Kidney (tissue), 14 donors: ENCODE measurements around the gene CCDC85B. TPM values are rescaled to one million over a fixed set of nuclear protein-coding genes. Genes with fewer than 3 reads are reported as not detected.

Experiments used
- DNase-seq, 5 donors: peaks; one replicate each; pipeline ENCODE4 v3.0.0-alpha.2; 2013 to 2020
- FAIRE-seq: peaks from 2 replicates; lab custom pipeline; 2012; peaks lifted over from hg19 to GRCh38; lab: Jason Lieb, UNC
- H3K27ac ChIP-seq, 2 donors: one replicate each; pipeline ENCODE4 v1.7.0; 2013; ENCODE audit warnings: low read depth in 2 of 2, low read length in 2 of 2, inconsistent platforms in 1 of 2
- H3K27me3 ChIP-seq: one replicate; pipeline ENCODE4 v1.7.1; 2013; ENCODE audit warnings: low read length, inconsistent platforms; ENCODE audit not compliant: control insufficient read depth, insufficient read depth
- H3K36me3 ChIP-seq, 3 donors: one replicate each; pipeline versions ENCODE4 v1.7.0 to v1.7.1; 2013; ENCODE audit warnings: low read length in 3 of 3, control low read depth in 1 of 3, inconsistent platforms in 1 of 3; ENCODE audit not compliant: insufficient read depth in 3 of 3, control insufficient read depth in 2 of 3
- H3K4me1 ChIP-seq, 3 donors: one replicate each; pipeline versions ENCODE4 v1.7.0 to v1.7.1; 2013; ENCODE audit warnings: low read length in 3 of 3, inconsistent platforms in 1 of 3, low read depth in 1 of 3; ENCODE audit not compliant: control insufficient read depth in 2 of 3, insufficient read depth in 2 of 3
- H3K4me3 ChIP-seq, 3 donors: one replicate each; pipeline versions ENCODE4 v1.7.0 to v1.8.1; 2013; ENCODE audit warnings: low read length in 3 of 3, control low read depth in 1 of 3, inconsistent platforms in 1 of 3
- H3K9ac ChIP-seq, 3 donors: one replicate each; pipeline versions ENCODE4 v1.7.0 to v1.7.1; 2013; ENCODE audit warnings: low read length in 3 of 3, control low read depth in 1 of 3, inconsistent platforms in 1 of 3
- H3K9me3 ChIP-seq, 3 donors: one replicate each; pipeline versions ENCODE4 v1.7.0 to v1.7.1; 2013; ENCODE audit warnings: low read length in 3 of 3, control low read depth in 1 of 3, inconsistent platforms in 1 of 3; ENCODE audit not compliant: control insufficient read depth in 2 of 3, insufficient read depth in 1 of 3
- intact Hi-C: fragments of 100-400 bp; cut with DNase I; formaldehyde crosslinking; loops from one replicate; pipeline ENCODE4 v1.11.1; 2022
- polyA plus RNA-seq: library from polyadenylated mRNA; stranded (reverse); fragments of 350-450 nt; fragmentation: Illumina TruSeq; extraction: RNeasy Lipid Tissue Mini Kit (QIAGEN cat#74804); gene quantifications from one replicate; pipeline ENCODE4 v1.2.3, GENCODE V29; 2014; ENCODE audit warnings: low read depth, low replicate concordance; ENCODE audit not compliant: insufficient read depth
- total RNA-seq: library from RNA; stranded (reverse); fragmentation: NEBNext Ultra II Directional; extraction: Animal tissue kit (Norgen Biotek cat#: 25700); gene quantifications from one replicate; pipeline ENCODE4 v1.2.1, GENCODE V29; 2021
- TF ChIP-seq, protein P1 (sequence below): IDR thresholded peaks from 3 replicates; pipeline ENCODE4 v1.5.1; 2012; ENCODE audit warnings: mild to moderate bottlenecking, moderate library complexity, borderline replicate concordance; ENCODE audit not compliant: insufficient read depth; ENCODE audit errors: extremely low read depth
- donor health status: control.
- donor health status: control.
- donor health status: control.
- donor health status: control.
- donor health status: control.
- donor health status: DM: yes; HTN: yes; CAD: no.
- donor health status: Normal renal cell carcinoma (clear cell type).

Gene CCDC85B
- total and polyA plus RNA-seq, 2 donors from 2014 or later: 26.1 to 31.8 TPM

DNA sequence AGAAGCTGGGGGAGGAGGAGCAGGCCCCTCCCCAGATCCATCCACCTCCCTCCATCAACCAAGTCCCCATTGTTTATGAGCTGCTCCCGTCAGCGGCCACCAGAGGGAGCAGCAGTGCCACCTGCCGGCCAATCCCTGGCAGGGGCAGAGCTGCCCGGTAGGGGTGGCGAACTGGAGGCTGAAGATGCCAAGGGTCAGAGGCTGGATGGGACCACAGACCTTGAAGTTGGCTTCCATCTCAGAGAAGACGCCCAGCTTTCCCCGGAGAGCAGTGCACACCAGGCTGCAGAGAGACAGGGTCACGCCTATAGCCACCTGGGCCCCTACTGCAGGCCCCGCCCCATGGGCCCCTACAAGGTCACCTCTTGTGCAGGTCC, 5.8 kb upstream of the CCDC85B start:
- Histone ChIP-seq H3K36me3 (peaks cover 4 to 12% (median 5%) of the 10 kb centered on the region in 3 donors), H3K4me3 (no peak overlapping the region), H3K27me3 (no peaks in the 10 kb centered on the region), H3K9ac (no peak overlapping the region), H3K4me1 (peaks cover 0 to 19% (median 8%) of the 10 kb centered on the region in 3 donors), H3K9me3 (no peaks in the 10 kb centered on the region), H3K27ac (no peak overlapping the region)
- TF ChIP-seq, protein P1, sequence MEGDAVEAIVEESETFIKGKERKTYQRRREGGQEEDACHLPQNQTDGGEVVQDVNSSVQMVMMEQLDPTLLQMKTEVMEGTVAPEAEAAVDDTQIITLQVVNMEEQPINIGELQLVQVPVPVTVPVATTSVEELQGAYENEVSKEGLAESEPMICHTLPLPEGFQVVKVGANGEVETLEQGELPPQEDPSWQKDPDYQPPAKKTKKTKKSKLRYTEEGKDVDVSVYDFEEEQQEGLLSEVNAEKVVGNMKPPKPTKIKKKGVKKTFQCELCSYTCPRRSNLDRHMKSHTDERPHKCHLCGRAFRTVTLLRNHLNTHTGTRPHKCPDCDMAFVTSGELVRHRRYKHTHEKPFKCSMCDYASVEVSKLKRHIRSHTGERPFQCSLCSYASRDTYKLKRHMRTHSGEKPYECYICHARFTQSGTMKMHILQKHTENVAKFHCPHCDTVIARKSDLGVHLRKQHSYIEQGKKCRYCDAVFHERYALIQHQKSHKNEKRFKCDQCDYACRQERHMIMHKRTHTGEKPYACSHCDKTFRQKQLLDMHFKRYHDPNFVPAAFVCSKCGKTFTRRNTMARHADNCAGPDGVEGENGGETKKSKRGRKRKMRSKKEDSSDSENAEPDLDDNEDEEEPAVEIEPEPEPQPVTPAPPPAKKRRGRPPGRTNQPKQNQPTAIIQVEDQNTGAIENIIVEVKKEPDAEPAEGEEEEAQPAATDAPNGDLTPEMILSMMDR: peak; percentile 100
- intact Hi-C loops: loop anchor here (10.0 kb wide), 1 partner anchor 100 kb away; no protein-coding TSS in a partner anchor
- no peak for FAIRE-seq
- DNase-seq: peak; percentile 65 to 91 (median 79)

DNA sequence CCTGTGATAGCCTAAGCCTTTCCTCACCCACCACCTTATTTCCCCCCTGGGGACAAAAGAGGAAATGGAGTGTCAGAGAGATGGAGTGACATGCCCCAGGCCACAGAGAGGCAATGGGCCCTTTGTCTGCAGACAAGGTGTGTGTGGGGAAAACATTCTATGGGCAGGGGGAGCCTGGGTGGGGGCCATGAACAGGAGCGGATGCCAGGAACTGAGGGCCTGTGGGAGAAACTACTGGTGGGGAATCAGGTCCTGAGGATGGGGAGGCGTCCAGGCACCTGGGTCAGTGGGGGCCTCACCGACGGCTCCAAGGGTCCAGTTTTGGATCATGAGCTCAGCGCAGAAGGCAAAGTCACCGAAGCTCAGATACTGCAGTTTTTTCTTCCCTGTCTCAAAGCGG, 5.2 kb upstream of the CCDC85B start:
- intact Hi-C loops: loop anchor here (10.0 kb wide), 1 partner anchor 100 kb away; no protein-coding TSS in a partner anchor
- Histone ChIP-seq H3K9me3 (no peaks in the 10 kb centered on the region), H3K27me3 (no peaks in the 10 kb centered on the region), H3K4me3 (no peak overlapping the region), H3K4me1 (peaks cover 0 to 24% (median 8%) of the 10 kb centered on the region in 3 donors), H3K36me3 (peaks cover 4 to 12% (median 5%) of the 10 kb centered on the region in 3 donors), H3K27ac (no peak overlapping the region), H3K9ac (no peak overlapping the region)
- DNase-seq: peak in 2 of 5 donors; percentile 49 to 60
- no peak for FAIRE-seq
- TF ChIP-seq, protein P1: no peak

DNA sequence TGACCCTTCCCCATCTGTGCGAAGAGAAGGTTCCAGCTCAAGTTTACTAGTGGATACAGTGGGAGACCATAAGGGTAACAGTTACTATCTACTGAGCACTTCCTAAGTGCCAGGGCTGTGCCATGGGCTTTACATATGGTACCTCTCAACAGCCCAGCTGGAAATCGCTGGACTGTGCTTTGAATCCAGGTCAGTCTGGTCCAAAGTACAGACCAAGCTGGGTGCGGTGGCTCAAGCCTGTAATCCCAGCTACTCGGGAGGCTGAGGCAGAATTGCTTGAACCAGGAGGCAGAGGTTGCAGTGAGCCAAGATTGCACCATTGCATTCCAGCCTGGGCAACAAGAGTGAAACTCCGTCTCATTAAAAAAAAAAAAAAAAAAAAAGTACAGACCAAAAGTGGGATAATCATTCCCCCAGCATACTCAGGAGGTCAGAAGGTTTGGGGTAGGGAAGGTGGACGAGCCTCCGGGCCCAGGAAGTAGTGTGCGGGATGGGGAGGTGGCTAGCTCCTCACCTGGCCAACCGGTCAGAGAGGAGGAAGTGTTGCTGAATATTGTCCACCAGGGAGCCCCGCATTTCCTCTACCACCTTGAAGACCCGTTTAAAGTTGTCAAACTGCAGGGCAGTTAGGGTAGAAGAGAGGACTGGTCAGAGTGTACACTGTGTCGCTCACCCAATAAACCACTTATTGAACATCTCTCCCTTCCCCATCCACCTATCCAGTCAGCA, 4.5 kb upstream of the CCDC85B start:
- H3K9ac ChIP-seq: no peak overlapping the region
- peaks cover 0 to 26% (median 8%) of the 10 kb centered on the region in 3 donors for H3K4me1 ChIP-seq
- TF ChIP-seq, protein P1: no peak
- H3K27ac ChIP-seq: no peak overlapping the region
- FAIRE-seq: no peak
- peaks cover 4 to 12% (median 5%) of the 10 kb centered on the region in 3 donors for H3K36me3 ChIP-seq
- no peaks in the 10 kb centered on the region for H3K27me3 ChIP-seq
- H3K4me3 ChIP-seq: no peak overlapping the region
- DNase-seq: peak in 1 of 5 donors; percentile 45
- H3K9me3 ChIP-seq: no peaks in the 10 kb centered on the region
- intact Hi-C loops: loop anchor here (10.0 kb wide), 1 partner anchor 99 kb away; no protein-coding TSS in a partner anchor
